IMR-90 (cell line): ENCODE results near the gene CBL. TPM values are rescaled to one million over a fixed set of nuclear protein-coding genes. Genes with fewer than 3 reads are reported as not detected.

ENCODE experiments used
- ATAC-seq: fragments of 200-7000 bp; cut with Tn5 transposase; 2 replicates; pipeline ENCODE4 v1.9.1; 2020; ENCODE audit warnings: low read depth, mild to moderate bottlenecking, moderate library complexity
- BruUV-seq: library from RNA; stranded (reverse); fragments of 400-500 nt; replicated peaks from 2 replicates; lab custom pipeline; 2021; lab: Mats Ljungman, UMichigan
- CTCF ChIA-PET: fragments of 300-600 bp; formaldehyde crosslinking; extraction: SDS; loops from one replicate; lab custom pipeline; 2021; ENCODE audit warnings: antibody characterized with exemption; lab: Yijun Ruan, JAX
- POLR2A ChIA-PET: fragments of 300-600 bp; sonication (Branson Sonifier 250); formaldehyde crosslinking; loops from one replicate; lab custom pipeline; 2022; ENCODE audit warnings: antibody characterized with exemption; ENCODE audit not compliant: unreplicated experiment; lab: Charles Lee
- DNase-seq: peaks from one replicate; pipeline ENCODE4 v3.0.0; 2013
- H2AFZ ChIP-seq: replicated peaks from 2 replicates; pipeline ENCODE3; 2013; ENCODE audit warnings: low read length, mild to moderate bottlenecking; ENCODE audit not compliant: poor library complexity
- H2AK5ac ChIP-seq: 2 replicates; pipeline ENCODE4 v1.6.1; 2013; ENCODE audit warnings: low read depth, low read length, inconsistent platforms
- H2AK9ac ChIP-seq: replicated peaks from 2 replicates; pipeline ENCODE3; 2013; ENCODE audit warnings: mild to moderate bottlenecking, low read depth, low read length, moderate library complexity; ENCODE audit not compliant: poor library complexity
- H2BK120ac ChIP-seq: 2 replicates; pipeline ENCODE4 v1.6.1; 2013; ENCODE audit warnings: low read depth, low read length, inconsistent platforms
- H2BK15ac ChIP-seq: 3 replicates; pipeline ENCODE4 v1.6.1; 2013; ENCODE audit warnings: low read depth, low read length, inconsistent platforms
- H2BK20ac ChIP-seq: 2 replicates; pipeline ENCODE4 v1.6.1; 2013; ENCODE audit warnings: low read depth, mild to moderate bottlenecking, inconsistent platforms, low read length, moderate library complexity
- H2BK5ac ChIP-seq: 2 replicates; pipeline ENCODE4 v1.6.1; 2013; ENCODE audit warnings: mild to moderate bottlenecking, low read depth, low read length, inconsistent platforms; ENCODE audit not compliant: poor library complexity, severe bottlenecking
- H3K14ac ChIP-seq: replicated peaks from 2 replicates; pipeline ENCODE4 v1.6.1; 2013; ENCODE audit warnings: low read depth, low read length, inconsistent platforms
- H3K18ac ChIP-seq: 2 replicates; pipeline ENCODE4 v1.6.1; 2013; ENCODE audit warnings: low read depth, low read length, control low read depth
- H3K23ac ChIP-seq: 2 replicates; pipeline ENCODE4 v1.6.1; 2013; ENCODE audit warnings: low read depth, low read length, inconsistent platforms
- H3K27ac ChIP-seq: 2 replicates; pipeline ENCODE4 v1.5.1; 2013; ENCODE audit warnings: mild to moderate bottlenecking, control low read depth, low read length; ENCODE audit not compliant: insufficient read depth
- H3K27me3 ChIP-seq: 2 replicates; pipeline ENCODE4 v1.6.1; 2013; ENCODE audit warnings: low read length; ENCODE audit not compliant: control insufficient read depth, insufficient read depth
- H3K36me3 ChIP-seq: 2 replicates; pipeline ENCODE4 v1.6.1; 2013; ENCODE audit warnings: low read length, mixed read lengths; ENCODE audit not compliant: control insufficient read depth, insufficient read depth
- H3K4ac ChIP-seq: 2 replicates; pipeline ENCODE4 v1.6.1; 2013; ENCODE audit warnings: low read depth, low read length, inconsistent platforms
- H3K4me1 ChIP-seq: 2 replicates; pipeline ENCODE4 v1.6.1; 2013; ENCODE audit warnings: low read length, mixed read lengths; ENCODE audit not compliant: control insufficient read depth, insufficient read depth
- H3K4me2 ChIP-seq: 2 replicates; pipeline ENCODE4 v1.6.1; 2013; ENCODE audit warnings: low read depth, mild to moderate bottlenecking, control low read depth, low read length, moderate library complexity
- H3K4me3 ChIP-seq: 2 replicates; pipeline ENCODE4 v1.5.1; 2013; ENCODE audit warnings: low read depth, mild to moderate bottlenecking, control low read depth, low read length, moderate library complexity; ENCODE audit not compliant: insufficient read depth
- H3K56ac ChIP-seq: 2 replicates; pipeline ENCODE4 v1.6.1; 2013; ENCODE audit warnings: low read length, inconsistent platforms; ENCODE audit not compliant: insufficient read depth; ENCODE audit errors: extremely low read depth
- H3K79me1 ChIP-seq, 2 experiments: 2 replicates each; pipeline ENCODE4 v1.6.1; 2013; ENCODE audit warnings: low read length in 2 of 2, inconsistent platforms in 1 of 2, low read depth in 1 of 2
- H3K9ac ChIP-seq: 2 replicates; pipeline ENCODE4 v1.6.1; 2013; ENCODE audit warnings: low read depth, low read length, control low read depth
- H3K9me1 ChIP-seq: 2 replicates; pipeline ENCODE4 v1.6.1; 2013; ENCODE audit warnings: low read length, inconsistent platforms; ENCODE audit not compliant: insufficient read depth
- H3K9me3 ChIP-seq: 2 replicates; pipeline ENCODE4 v1.6.1; 2013; ENCODE audit warnings: low read length; ENCODE audit not compliant: control insufficient read depth, insufficient read depth
- H4K20me1 ChIP-seq: 2 replicates; pipeline ENCODE4 v1.6.1; 2013; ENCODE audit warnings: low read length, inconsistent platforms; ENCODE audit not compliant: insufficient read depth
- H4K5ac ChIP-seq: 2 replicates; pipeline ENCODE4 v1.6.1; 2013; ENCODE audit warnings: mild to moderate bottlenecking, low read depth, low read length, control low read depth
- H4K8ac ChIP-seq, 2 experiments: 2 replicates each; pipeline ENCODE4 v1.6.1; 2013; ENCODE audit warnings: low read depth in 2 of 2, low read length in 2 of 2, control low read depth in 1 of 2, inconsistent platforms in 1 of 2
- H4K91ac ChIP-seq: 2 replicates; pipeline ENCODE4 v1.6.1; 2013; ENCODE audit warnings: low read depth, low read length, inconsistent platforms; ENCODE audit not compliant: insufficient read depth
- BHLHE40 ChIP-seq: fragments of 150-350 bp; IDR thresholded peaks from 2 replicates; pipeline ENCODE4 v1.6.1; 2016; ENCODE audit warnings: mild to moderate bottlenecking, low read depth, low read length
- CEBPB ChIP-seq: IDR thresholded peaks from 2 replicates; pipeline ENCODE4 v1.6.1; 2012; ENCODE audit warnings: low read depth, low read length, improper control_type of control experiment
- CHD1 ChIP-seq: IDR thresholded peaks from 2 replicates; pipeline ENCODE4 v1.6.1; 2012; ENCODE audit warnings: low read depth, low read length, improper control_type of control experiment
- FOS ChIP-seq: fragments of 150-350 bp; IDR thresholded peaks from 2 replicates; pipeline ENCODE4 v1.6.1; 2016; ENCODE audit warnings: low read depth, low read length
- MAFK ChIP-seq: IDR thresholded peaks from 2 replicates; pipeline ENCODE4 v1.6.1; 2012; ENCODE audit warnings: low read depth, low read length, improper control_type of control experiment
- POLR2A ChIP-seq: IDR thresholded peaks from 2 replicates; pipeline ENCODE4 v1.6.1; 2012; ENCODE audit warnings: mild to moderate bottlenecking, low read depth, low read length
- RCOR1 ChIP-seq: IDR thresholded peaks from 2 replicates; pipeline ENCODE4 v1.6.1; 2012; ENCODE audit warnings: mild to moderate bottlenecking, low read length, improper control_type of control experiment; ENCODE audit not compliant: insufficient replicate concordance
- RFX5 ChIP-seq: IDR thresholded peaks from 2 replicates; pipeline ENCODE4 v1.8.0; 2012; ENCODE audit warnings: low read depth, mild to moderate bottlenecking, low read length, moderate library complexity
- USF2 ChIP-seq: fragments of 150-350 bp; IDR thresholded peaks from 2 replicates; pipeline ENCODE4 v1.6.1; 2017; ENCODE audit warnings: mild to moderate bottlenecking, antibody characterized with exemption, low read length, low read depth
- WGBS, 2 experiments: methylation state at CpG; one replicate each; pipeline versions ENCODE4 v1.1.5 to v1.1.7; 2013; ENCODE audit warnings: missing lambda C conversion rate in 2 of 2; ENCODE audit not compliant: insufficient read length in 1 of 2; ENCODE audit errors: extremely low coverage in 2 of 2; 5-methylcytosine and 5-hydroxymethylcytosine counted together
- dilution Hi-C: fragments of 300-500 bp; cut with HindIII; formaldehyde crosslinking; loops from one replicate; pipeline ENCODE4 v1.14.3; 2018; ENCODE audit warnings: low sequenced_read_pairs; ENCODE audit not compliant: unreplicated experiment
- in situ Hi-C: fragments of 300-500 bp; cut with MboI; formaldehyde crosslinking; loops from 3 replicates; pipeline ENCODE4 v1.14.3; 2019; ENCODE audit warnings: low sequenced_read_pairs, inconsistent platforms, mixed read lengths
- intact Hi-C: fragments of 100-400 bp; cut with micrococcal nuclease; formaldehyde crosslinking; loops from 2 replicates; pipeline ENCODE4 v1.10.0; 2022
- polyA plus RNA-seq, 3 experiments: library from polyadenylated mRNA; depleted of rRNA; stranded (reverse); fragments of >200 nt; gene quantifications; 2 replicates each; pipeline ENCODE4 v1.2.3, GENCODE V29; 2012; ENCODE audit warnings: low replicate concordance in 1 of 3
- total RNA-seq: library from RNA; depleted of rRNA; stranded (reverse); fragments of >200 nt; gene quantifications from 2 replicates; pipeline ENCODE4 v1.2.3, GENCODE V29; 2012
- TF ChIP-seq, protein P1 (sequence below): fragments of 150-350 bp; IDR thresholded peaks from 2 replicates; pipeline ENCODE4 v1.6.1; 2016; ENCODE audit warnings: low read depth, mild to moderate bottlenecking, low read length, moderate library complexity, borderline replicate concordance

Gene CBL
- total and polyA plus RNA-seq, 2 of the 4 experiments (the other 2 are of a cell fraction) = 6.1 to 11.8 TPM

- ATAC-seq (peak; percentile 37), DNase-seq (no peak)
- intact Hi-C loops (no loop called here), dilution Hi-C loops (no loop called here), in situ Hi-C loops (no loop called here)
- 0 out of 2 replicates have a peak overlapping the region, but pooled peaks have one; percentile 2 for H3K9ac ChIP-seq
- no peak overlapping the region for H3K4me3 ChIP-seq
- no CpG with 5 or more reads among the region's 3 CpGs for WGBS, 2 experiments
- H2AK9ac ChIP-seq = no peak overlapping the region
- peak overlapping the region; percentile 56 for H2BK5ac ChIP-seq
- peaks cover 11 to 75% of the 10 kb centered on the region in 2 experiments; a peak in 3 of 4 replicates for H3K79me1 ChIP-seq
- H2BK120ac ChIP-seq = no peak overlapping the region
- peaks cover 6% of the 10 kb centered on the region for H3K9me1 ChIP-seq
- no peak overlapping the region for H3K56ac ChIP-seq
- 0 out of 2 replicates have a peak overlapping the region, but pooled peaks have one; percentile 0 for H3K14ac ChIP-seq
- H3K27me3 ChIP-seq = no peaks in the 10 kb centered on the region
- H3K18ac ChIP-seq = peak overlapping the region; percentile 24; the same call in 1 of the 2 replicates
- ChIA-PET CTCF (interaction anchor here (0.6 to 1.0 kb wide), 3 partner anchors 17 to 1578 kb away, joined by 3 to 4 read pairs (median 4); no protein-coding TSS in a partner anchor), POLR2A (no interaction called here)
- H4K5ac ChIP-seq = peak overlapping the region; percentile 39; the same call in 1 of the 2 replicates
- TF ChIP-seq CEBPB (no peak), POLR2A (no peak), USF2 (no peak), MAFK (no peak), BHLHE40 (no peak), RFX5 (no peak), FOS (no peak), CHD1 (no peak), RCOR1 (no peak)
- TF ChIP-seq, protein P1, sequence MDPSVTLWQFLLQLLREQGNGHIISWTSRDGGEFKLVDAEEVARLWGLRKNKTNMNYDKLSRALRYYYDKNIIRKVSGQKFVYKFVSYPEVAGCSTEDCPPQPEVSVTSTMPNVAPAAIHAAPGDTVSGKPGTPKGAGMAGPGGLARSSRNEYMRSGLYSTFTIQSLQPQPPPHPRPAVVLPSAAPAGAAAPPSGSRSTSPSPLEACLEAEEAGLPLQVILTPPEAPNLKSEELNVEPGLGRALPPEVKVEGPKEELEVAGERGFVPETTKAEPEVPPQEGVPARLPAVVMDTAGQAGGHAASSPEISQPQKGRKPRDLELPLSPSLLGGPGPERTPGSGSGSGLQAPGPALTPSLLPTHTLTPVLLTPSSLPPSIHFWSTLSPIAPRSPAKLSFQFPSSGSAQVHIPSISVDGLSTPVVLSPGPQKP = no peak
- H3K9me3 ChIP-seq = no peaks in the 10 kb centered on the region
- peak overlapping the region; percentile 22; the same call in 1 of the 2 replicates for H3K4me2 ChIP-seq
- no TSS peak for BruUV-seq
- no peak overlapping the region for H4K91ac ChIP-seq
- H2AK5ac ChIP-seq = no peak overlapping the region
- no peak overlapping the region for H2BK15ac ChIP-seq
- H3K27ac ChIP-seq = no peak overlapping the region
- H4K8ac ChIP-seq = peak overlapping the region in 1 of 2 experiments; percentile 32; a peak in 2 of 4 replicates
- H3K23ac ChIP-seq = no peak overlapping the region
- H4K20me1 ChIP-seq = peaks cover 7% of the 10 kb centered on the region; the same call in 1 of the 2 replicates
- H2BK20ac ChIP-seq = no peak overlapping the region
- no peak overlapping the region for H2AFZ ChIP-seq
- peaks cover 4% of the 10 kb centered on the region; the same call in 1 of the 2 replicates for H3K4me1 ChIP-seq
- peak overlapping the region; percentile 13; the same call in 1 of the 2 replicates for H3K4ac ChIP-seq
- peaks cover 4% of the 10 kb centered on the region; the same call in 1 of the 2 replicates for H3K36me3 ChIP-seq
These were observed 23.1 kb downstream of the CBL start for GRCh38 chr11:119229288-119229672.
